VCaP (cell line): ENCODE results near the gene PAFAH1B2.

Experiments used
- H3K27ac ChIP-seq: fragments of 450-650 bp; 2 replicates; pipeline ENCODE4 v1.5.1; 2017
- CTCF ChIP-seq: fragments of 450-650 bp; conservative IDR thresholded peaks from 2 replicates; pipeline ENCODE4 v1.5.1; 2017; ENCODE audit warnings: mild to moderate bottlenecking, moderate library complexity

PAFAH1B2 gene

GRCh38 chr11:117223741-117224689, 79.9 kb downstream of the PAFAH1B2 start:
- no peak for TF ChIP-seq CTCF
- H3K27ac ChIP-seq: peak overlapping the region; percentile 34; the same call in 1 of the 2 replicates

- no peak for TF ChIP-seq CTCF
- peak overlapping the region; percentile 7; the same call in 1 of the 2 replicates for H3K27ac ChIP-seq
These were observed 81.6 kb downstream of the PAFAH1B2 start for GRCh38 chr11:117225553-117226170.
